ENCODE measurements around the gene CD200.
A peak's percentile ranks its signal among the peaks of the same experiment; 100 is the strongest.

CD200 gene, protein sequence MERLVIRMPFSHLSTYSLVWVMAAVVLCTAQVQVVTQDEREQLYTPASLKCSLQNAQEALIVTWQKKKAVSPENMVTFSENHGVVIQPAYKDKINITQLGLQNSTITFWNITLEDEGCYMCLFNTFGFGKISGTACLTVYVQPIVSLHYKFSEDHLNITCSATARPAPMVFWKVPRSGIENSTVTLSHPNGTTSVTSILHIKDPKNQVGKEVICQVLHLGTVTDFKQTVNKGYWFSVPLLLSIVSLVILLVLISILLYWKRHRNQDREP

DNA sequence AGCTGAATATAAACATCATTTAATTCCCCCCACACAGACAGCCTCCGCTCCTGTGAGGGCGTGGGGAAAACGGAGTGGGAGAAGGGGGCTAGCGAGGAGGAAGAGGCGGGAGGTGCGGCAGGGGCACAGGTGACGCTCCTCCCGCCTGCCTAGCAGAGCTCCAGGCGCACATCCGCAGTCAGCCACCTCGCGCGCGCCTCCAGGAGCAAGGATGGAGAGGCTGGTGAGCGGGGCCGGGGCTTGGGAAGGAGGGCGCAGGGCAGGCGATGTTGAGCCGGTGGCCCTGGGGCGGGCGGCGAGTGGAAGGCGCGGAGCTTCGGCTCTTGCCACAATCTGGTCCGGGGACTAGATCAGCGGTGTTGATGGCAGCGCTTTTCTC, at the start of gene CD200:
CD200 (plus strand) TSS at position 155 of the 379 bp plus-strand sequence; CDS start at position 212, 57 bp downstream.
- Mint-ChIP-seq H3K36me3 (ENCODE audit: low read depth) (peaks cover 33% of the 10 kb centered on the region), H3K27me3 (no peaks in the 10 kb centered on the region), H3K9me3 (no peaks in the 10 kb centered on the region), H3K27ac (peak within 1 kb of the TSS; percentile 88), H3K4me3 (peak within 1 kb of the TSS; percentile 98), H3K4me1 (peaks cover 43% of the 10 kb centered on the region)
- peak; percentile 82 for ATAC-seq
- peak; percentile 68 for DNase-seq

DNA sequence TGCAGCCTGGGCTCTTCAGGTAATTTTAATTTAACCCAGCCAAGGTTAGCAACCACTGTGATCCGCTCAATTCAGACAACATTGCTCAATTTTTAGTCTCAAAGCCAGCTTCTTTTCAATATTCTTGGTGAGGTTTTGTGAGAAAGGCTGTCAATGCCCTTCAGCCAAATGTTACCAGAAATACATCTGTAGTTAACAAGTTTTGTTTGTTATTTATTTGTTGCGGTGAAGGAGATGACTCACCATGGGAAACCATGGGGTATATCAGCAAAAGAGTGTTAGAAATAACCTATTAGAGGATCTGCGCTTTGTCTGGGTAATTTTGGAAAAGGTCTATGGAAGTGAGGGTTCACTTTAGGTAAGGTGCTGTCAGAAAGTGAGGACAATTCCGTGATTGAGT, 43.9 kb upstream of the CD200 start:
- no peak for ATAC-seq
- DNase-seq = no peak
- Mint-ChIP-seq H3K9me3 (no peaks in the 10 kb centered on the region), H3K27ac (no peak overlapping the region), H3K4me1 (peaks cover 7% of the 10 kb centered on the region), H3K36me3 (ENCODE audit: low read depth) (no peaks in the 10 kb centered on the region), H3K4me3 (no peak overlapping the region), H3K27me3 (no peaks in the 10 kb centered on the region)

DNA sequence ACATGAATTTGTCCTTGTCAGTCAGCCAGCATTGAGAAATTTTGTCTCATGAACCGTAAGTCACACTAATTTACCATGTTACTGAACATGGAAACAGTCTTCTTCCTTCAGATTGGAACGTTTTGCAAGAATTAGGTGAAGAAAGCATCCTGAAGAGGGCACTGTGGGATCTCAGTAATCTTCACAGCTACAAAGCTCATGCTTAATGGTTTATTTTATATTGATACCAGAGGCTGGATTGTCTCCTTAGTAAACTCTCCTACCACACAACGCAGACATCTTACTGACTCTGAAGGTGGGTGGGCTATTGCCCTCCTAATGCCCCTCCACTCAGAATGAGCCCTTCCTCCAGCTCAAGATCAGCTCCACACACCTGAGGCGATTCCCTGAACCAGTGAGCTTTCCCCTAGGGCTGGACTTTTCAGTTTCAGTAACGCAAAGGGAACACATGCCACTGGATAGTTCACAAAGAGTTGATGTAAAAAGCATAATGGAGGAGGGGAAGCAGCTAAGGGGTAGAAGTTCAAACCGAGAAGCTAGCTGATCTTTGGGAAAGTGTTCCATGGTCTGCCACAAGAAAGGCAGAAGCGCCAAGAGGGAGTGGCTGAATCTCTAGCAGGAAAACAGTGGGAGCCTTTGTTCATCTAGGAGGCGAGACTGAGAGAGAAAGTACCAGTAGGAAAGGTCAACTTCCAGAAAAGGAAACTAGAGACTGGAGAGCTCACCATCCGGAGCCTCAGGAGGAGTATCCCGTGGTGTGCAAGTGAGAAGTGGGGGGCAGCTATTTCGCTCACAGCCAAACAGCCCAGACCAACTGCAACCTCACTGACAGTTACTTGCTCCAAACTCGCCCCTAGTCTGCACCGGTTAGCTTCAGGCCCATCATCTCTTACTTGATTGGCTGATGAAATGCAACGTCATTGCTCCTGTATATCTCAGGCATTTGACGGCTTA, 39.3 kb upstream of the CD200 start, which contains the start of gene SLC9C1:
SLC9C1 (minus strand) TSS at position 849 of the 954 bp plus-strand sequence. CDS start 7,425 bp downstream, outside the sequence.
- H3K4me1 Mint-ChIP-seq = peaks cover 24% of the 10 kb centered on the region
- DNase-seq = peak; percentile 25
- no peaks in the 10 kb centered on the region for H3K27me3 Mint-ChIP-seq
- peak within 1 kb of the TSS; percentile 50 for H3K4me3 Mint-ChIP-seq
- no peaks in the 10 kb centered on the region for H3K36me3 Mint-ChIP-seq (ENCODE audit: low read depth)
- peak; percentile 66 for ATAC-seq
- H3K27ac Mint-ChIP-seq = no peak within 1 kb of the TSS
- H3K9me3 Mint-ChIP-seq = no peaks in the 10 kb centered on the region

DNA sequence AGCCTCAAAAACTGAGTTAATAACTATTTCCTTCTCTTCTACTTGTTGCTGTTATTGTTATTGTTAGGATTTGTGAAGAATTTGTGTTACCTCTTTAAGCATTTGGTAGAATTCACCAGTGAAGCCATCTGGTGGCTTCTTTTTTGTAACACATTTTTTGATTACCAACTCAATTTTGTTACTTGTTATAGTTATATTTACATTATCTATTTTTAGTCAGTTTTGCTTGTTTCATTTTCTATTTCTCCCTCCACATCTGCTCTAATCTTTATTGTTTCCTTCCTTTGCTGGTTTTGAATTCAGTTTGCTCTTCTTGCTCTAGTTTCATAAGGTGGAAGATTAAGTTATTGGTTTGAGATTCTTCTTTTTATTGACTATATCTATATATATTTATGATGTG, 35.2 kb upstream of the CD200 start:
- H3K27ac Mint-ChIP-seq = peak overlapping the region; percentile 63
- ATAC-seq = no peak
- no peak for DNase-seq
- H3K4me1 Mint-ChIP-seq = peaks cover 30% of the 10 kb centered on the region
- no peaks in the 10 kb centered on the region for H3K27me3 Mint-ChIP-seq
- H3K36me3 Mint-ChIP-seq (ENCODE audit: low read depth) = no peaks in the 10 kb centered on the region
- peak overlapping the region; percentile 55 for H3K4me3 Mint-ChIP-seq
- H3K9me3 Mint-ChIP-seq = no peaks in the 10 kb centered on the region

DNA sequence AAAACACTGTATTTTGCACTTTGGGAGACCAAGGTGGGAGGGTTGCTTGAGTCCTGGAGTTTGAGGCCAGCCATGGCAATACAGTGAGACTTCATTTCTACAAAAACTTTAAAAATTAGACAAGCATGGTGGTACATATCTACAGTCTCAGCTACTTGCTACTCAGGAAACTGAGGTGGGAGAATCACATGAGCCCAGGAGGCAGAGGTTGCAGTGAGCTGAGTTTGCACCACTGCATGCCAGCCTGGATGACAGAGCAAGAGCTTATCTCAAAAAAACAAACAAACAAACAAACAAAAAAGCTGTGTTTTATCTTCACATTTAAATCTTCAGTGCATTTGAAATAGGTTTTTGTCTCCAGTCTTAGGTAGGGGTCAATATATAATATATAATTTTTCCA, 34.2 kb upstream of the CD200 start:
- no peaks in the 10 kb centered on the region for H3K9me3 Mint-ChIP-seq
- no peak overlapping the region for H3K27ac Mint-ChIP-seq
- DNase-seq (no peak), ATAC-seq (no peak)
- H3K36me3 Mint-ChIP-seq (ENCODE audit: low read depth) = no peaks in the 10 kb centered on the region
- H3K27me3 Mint-ChIP-seq = no peaks in the 10 kb centered on the region
- no peak overlapping the region for H3K4me3 Mint-ChIP-seq
- peaks cover 24% of the 10 kb centered on the region for H3K4me1 Mint-ChIP-seq

DNA sequence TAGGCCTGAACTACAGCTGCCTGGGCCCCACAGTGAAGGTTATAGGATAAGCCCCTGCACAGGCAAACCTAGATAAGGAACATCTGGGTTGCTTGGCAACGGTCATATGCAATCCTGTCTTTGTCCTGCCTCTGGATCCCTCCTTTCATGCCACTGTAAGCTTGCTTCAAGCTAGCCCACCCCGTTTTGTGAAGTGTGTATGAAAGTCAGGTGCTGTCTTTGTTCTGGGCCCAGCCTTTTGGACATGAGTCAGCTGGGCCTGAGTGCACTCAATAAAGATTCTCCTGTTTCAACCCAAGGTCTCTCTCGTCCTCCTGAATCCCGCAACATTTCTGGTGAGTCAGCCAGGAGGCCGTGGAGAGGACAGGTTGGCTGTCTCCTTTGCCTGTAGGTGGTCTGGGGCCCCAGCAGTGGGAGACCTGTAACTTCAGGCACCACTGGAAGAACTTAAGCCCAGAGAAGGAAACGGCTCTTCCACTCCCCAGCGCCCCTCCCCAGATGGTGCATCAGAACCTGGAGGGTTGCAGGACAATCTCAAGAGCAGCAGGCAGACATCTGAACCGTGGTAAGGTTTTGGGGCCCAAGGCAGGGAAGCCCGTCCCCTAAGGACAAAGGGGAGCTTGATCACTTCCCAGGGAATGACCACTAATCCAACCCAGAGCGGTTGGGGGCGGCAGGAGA, 30.7 kb upstream of the CD200 start:
- Mint-ChIP-seq H3K27ac (no peak overlapping the region), H3K36me3 (ENCODE audit: low read depth) (no peaks in the 10 kb centered on the region), H3K27me3 (no peaks in the 10 kb centered on the region), H3K9me3 (no peaks in the 10 kb centered on the region), H3K4me1 (peaks cover 19% of the 10 kb centered on the region), H3K4me3 (no peak overlapping the region)
- ATAC-seq (no peak), DNase-seq (no peak)

DNA sequence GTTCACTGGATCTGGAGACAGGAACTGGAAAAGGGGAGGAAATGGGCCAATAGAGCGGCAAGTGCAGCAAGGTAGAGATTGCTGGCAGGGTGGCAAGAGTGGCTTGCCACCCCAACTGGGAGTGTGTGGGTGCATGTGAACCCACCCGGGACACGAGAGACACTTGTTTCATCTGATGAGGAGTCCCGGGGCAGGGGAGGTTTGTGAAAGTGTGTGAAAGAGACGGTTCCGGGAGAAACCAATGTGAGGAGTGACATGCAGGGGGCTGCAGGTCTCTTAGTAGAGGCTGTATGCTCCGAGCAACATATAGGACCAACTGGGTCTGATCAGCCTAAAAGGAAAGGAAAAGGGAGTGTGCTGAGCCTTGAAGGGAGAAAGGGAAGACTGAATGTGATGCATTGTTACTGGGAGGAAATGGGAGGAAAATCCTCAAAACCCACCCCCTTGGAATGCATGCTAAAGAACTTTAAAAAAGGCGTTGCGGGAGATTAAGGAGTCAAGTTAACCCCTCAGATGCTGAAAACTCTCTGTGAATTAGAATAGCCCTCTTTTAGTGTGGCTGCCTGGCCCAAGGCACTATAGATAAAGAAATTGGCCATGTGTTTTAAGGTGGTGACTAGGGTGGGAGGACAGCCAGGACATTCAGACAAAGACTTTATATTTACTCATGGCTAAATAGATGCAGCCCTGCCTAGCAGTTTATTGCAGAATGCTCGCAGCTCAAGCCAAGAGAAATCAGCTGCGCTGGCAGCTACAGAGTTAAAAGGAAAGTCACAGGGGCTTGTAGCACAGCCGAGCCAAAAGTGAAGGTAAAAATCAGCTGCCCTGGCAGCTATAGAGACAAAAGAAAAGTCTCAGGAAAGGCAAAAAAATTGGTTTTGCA, 29.8 kb upstream of the CD200 start:
- H3K4me1 Mint-ChIP-seq = peaks cover 11% of the 10 kb centered on the region
- no peaks in the 10 kb centered on the region for H3K36me3 Mint-ChIP-seq (ENCODE audit: low read depth)
- H3K4me3 Mint-ChIP-seq = no peak overlapping the region
- H3K9me3 Mint-ChIP-seq = no peaks in the 10 kb centered on the region
- no peak overlapping the region for H3K27ac Mint-ChIP-seq
- no peak for DNase-seq
- H3K27me3 Mint-ChIP-seq = no peaks in the 10 kb centered on the region
- ATAC-seq = peak; percentile 22

DNA sequence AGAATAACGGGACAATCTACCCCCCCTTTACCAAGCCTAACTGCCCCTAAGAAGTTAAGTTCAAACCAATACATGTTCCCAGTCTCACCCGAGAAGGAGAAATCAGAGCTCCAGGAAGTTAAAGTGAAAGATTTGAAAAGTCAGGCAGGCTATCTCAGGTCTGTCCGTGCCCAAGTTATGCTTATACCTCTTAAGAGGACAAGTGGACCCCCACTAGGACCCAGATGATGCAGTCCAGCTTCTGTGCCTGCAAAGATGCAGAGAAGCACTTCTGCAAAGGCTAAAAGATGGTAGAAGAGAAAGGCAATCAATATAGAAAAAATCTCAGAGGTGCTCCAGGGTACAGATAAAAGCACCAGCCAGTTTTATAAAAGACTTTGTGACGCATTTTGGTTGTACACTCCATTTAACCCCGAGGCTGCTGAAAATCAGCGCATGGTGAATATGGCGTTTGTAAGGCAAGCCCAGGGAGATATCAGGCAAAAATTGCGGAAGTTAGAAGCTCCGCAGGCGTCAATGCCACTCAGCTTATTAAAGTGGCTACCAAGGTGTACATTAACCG, 29.1 kb upstream of the CD200 start:
- Mint-ChIP-seq H3K4me3 (no peak overlapping the region), H3K9me3 (no peaks in the 10 kb centered on the region), H3K36me3 (ENCODE audit: low read depth) (no peaks in the 10 kb centered on the region)

DNA sequence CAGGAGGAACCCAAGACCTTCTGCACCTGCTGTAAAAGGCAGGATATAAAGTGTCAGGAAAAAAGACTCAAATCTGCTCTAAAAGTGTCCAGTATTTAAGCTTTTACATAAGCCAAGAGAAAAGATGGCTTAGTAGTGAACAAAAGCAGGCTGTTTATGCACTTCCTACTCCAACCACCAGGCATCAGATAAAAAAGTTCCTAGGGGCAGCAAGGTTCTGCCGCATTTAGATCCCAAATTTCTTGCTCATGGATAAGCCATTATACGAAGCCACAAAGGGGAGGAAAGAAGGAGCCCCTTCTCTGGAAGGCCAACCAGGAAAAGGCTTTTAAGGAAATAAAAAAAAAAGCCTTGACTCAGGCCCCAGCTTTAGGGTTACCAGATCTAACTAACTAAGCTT, 28.3 kb upstream of the CD200 start:
- no peak overlapping the region for H3K4me3 Mint-ChIP-seq
- no peaks in the 10 kb centered on the region for H3K27me3 Mint-ChIP-seq
- ATAC-seq (no peak), DNase-seq (no peak)
- peaks cover 5% of the 10 kb centered on the region for H3K4me1 Mint-ChIP-seq
- H3K36me3 Mint-ChIP-seq (ENCODE audit: low read depth) = no peaks in the 10 kb centered on the region
- H3K27ac Mint-ChIP-seq = no peak overlapping the region
- no peaks in the 10 kb centered on the region for H3K9me3 Mint-ChIP-seq

More for the DNA sequence above, 29.1 kb upstream of the CD200 start:
- DNase-seq (peak; percentile 19), ATAC-seq (peak; percentile 40)
- Mint-ChIP-seq H3K27me3 (no peaks in the 10 kb centered on the region), H3K4me1 (peaks cover 5% of the 10 kb centered on the region), H3K27ac (no peak overlapping the region)

DNA sequence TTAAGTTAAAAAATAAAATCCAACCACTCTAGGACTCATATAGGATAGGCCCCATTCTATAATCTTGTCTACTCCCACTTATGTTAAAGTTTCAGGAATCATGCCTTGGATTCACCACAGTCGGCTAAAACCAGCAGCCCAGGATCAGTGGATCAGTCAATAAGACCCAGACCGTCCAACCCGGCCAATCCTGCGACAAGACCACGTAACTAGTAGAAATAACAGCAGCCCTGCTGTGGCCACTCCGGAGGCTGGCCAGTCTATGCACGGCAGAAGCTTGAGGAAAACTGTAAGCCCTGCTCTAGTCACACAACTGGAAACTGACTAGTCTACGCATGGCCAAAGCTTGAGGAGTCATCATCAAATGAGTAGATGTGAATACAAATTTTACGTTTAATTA, 26.1 kb upstream of the CD200 start:
- Mint-ChIP-seq H3K27ac (no peak overlapping the region), H3K4me1 (peaks cover 4% of the 10 kb centered on the region), H3K4me3 (no peak overlapping the region), H3K27me3 (no peaks in the 10 kb centered on the region), H3K36me3 (ENCODE audit: low read depth) (no peaks in the 10 kb centered on the region), H3K9me3 (no peaks in the 10 kb centered on the region)
- DNase-seq (no peak), ATAC-seq (no peak)

DNA sequence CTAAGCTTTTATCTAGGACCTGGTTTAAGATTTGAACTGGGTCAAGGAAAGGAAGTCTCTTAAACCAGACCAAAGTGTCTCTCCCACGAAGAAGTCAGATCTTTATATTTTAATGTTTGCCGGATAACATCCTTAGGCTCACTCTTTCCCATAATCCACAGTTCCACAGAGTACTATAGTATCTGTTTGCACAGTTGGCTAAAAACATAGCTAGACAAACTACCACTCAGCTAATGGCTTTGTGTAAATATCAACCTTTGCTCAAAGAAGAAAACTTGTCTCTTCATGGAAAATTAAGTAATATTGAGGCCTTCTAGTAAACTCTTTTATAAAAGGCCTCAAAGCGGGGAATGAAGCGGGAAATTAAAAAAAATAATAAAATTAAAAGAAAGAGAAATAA, 25.4 kb upstream of the CD200 start:
- H3K27me3 Mint-ChIP-seq = no peaks in the 10 kb centered on the region
- ATAC-seq = no peak
- no peaks in the 10 kb centered on the region for H3K9me3 Mint-ChIP-seq
- H3K4me1 Mint-ChIP-seq = no peaks in the 10 kb centered on the region
- H3K27ac Mint-ChIP-seq = no peak overlapping the region
- DNase-seq = no peak
- H3K36me3 Mint-ChIP-seq (ENCODE audit: low read depth) = no peaks in the 10 kb centered on the region
- no peak overlapping the region for H3K4me3 Mint-ChIP-seq

DNA sequence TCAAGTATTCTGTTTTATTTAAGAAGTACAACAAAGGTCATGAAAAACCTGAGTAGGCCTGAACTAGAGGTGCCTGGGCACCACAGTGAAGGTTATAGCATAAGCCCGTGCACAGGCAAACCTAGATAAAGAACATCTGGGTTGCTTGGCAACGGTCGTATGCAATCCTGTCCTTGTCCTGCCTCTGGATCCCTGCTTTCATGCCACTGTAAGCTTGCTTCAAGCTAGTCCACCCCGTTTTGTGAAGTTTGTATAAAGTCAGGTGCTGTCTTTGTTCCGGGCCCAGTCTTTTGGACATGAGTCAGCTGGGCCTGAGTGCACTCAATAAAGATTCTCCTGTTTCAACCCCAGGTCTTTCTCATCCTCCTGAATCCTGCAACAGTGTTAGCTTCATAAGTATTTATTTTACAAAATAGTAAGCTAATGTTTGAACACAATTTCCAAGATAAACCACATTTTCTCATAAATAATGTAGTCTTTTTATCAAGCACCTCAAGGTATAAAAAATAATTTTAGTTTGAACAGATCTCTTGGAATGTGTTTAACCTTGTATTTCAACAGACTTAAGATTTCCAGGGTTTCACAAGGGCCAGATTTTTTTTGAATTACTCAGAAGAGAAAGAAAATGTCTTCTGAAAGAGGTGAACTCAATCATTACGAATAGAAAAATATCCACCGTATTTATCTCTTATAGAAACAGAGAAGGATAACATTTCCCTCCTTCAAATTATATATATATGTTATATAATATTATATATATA, 24.6 kb upstream of the CD200 start:
- no peak for ATAC-seq
- no peaks in the 10 kb centered on the region for H3K27me3 Mint-ChIP-seq
- DNase-seq = no peak
- H3K4me3 Mint-ChIP-seq = no peak overlapping the region
- H3K27ac Mint-ChIP-seq = no peak overlapping the region
- H3K9me3 Mint-ChIP-seq = no peaks in the 10 kb centered on the region
- no peaks in the 10 kb centered on the region for H3K4me1 Mint-ChIP-seq
- no peaks in the 10 kb centered on the region for H3K36me3 Mint-ChIP-seq (ENCODE audit: low read depth)

DNA sequence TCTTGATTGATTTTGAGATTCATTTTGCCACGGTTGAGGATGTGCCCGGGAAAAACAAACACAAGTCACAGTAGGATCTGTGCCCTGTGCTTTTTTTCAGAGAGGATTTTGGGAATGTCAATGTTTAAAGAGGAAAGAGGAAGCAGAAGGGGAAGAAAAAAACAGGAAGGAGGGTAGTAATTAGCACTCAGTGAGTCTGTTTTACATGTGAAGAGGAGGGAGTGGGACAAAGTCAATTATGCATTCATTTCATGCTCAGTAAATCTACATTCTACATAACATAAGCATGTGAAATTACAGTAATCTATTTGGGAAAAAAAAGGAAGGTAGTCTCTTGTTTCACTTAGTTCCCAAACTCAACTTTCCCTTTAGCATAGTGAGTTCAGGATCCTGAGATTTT, 18.3 kb upstream of the CD200 start:
- Mint-ChIP-seq H3K4me1 (no peaks in the 10 kb centered on the region), H3K36me3 (ENCODE audit: low read depth) (peaks cover 3% of the 10 kb centered on the region), H3K9me3 (no peaks in the 10 kb centered on the region), H3K4me3 (no peak overlapping the region), H3K27me3 (no peaks in the 10 kb centered on the region), H3K27ac (no peak overlapping the region)
- DNase-seq (no peak), ATAC-seq (no peak)

Measured in activated naive CD8-positive, alpha-beta T cell treated with anti-CD3 and anti-CD28 coated beads, Interleukin-2, amount 50 U/mL, for 24 hours (primary cell).